BLaER1 treated with 17β-estradiol and CSF1 and Interleukin-3, amounts not matched to agents 10 nM and 100 nM (cell line): ENCODE results near the gene COL5A1.

Source experiments
- H3K27ac ChIP-seq, 11 experiments: shearing (Covaris generic); formaldehyde crosslinking; 2 replicates each; pipeline ENCODE4 v1.8.1; 2022
- H3K27me3 ChIP-seq, 11 experiments: shearing (Covaris generic); formaldehyde crosslinking; 2 replicates each; pipeline ENCODE4 v1.8.1; 2022
- H3K36me3 ChIP-seq, 11 experiments: shearing (Covaris generic); formaldehyde crosslinking; 2 replicates each; pipeline ENCODE4 v1.8.1; 2022
- H3K4me1 ChIP-seq, 10 experiments: shearing (Covaris generic); formaldehyde crosslinking; 2 replicates each; pipeline ENCODE4 v1.8.1; 2022
- H3K4me2 ChIP-seq, 11 experiments: shearing (Covaris generic); formaldehyde crosslinking; 2 replicates each; pipeline ENCODE4 v1.8.1; 2022
- H3K4me3 ChIP-seq, 10 experiments: shearing (Covaris generic); formaldehyde crosslinking; 2 replicates each; pipeline ENCODE4 v1.8.1; 2022
- H3K9ac ChIP-seq, 11 experiments: shearing (Covaris generic); formaldehyde crosslinking; 2 replicates each; pipeline ENCODE4 v1.8.1; 2022
- H3K9me3 ChIP-seq, 11 experiments: shearing (Covaris generic); formaldehyde crosslinking; replicated peaks in 1 of 11; 2 replicates each; pipeline ENCODE4 v1.8.1; 2022
- H4K20me1 ChIP-seq, 11 experiments: shearing (Covaris generic); formaldehyde crosslinking; 2 replicates each; pipeline ENCODE4 v1.8.1; 2022
- Cebpa-rat ChIP-seq, 11 experiments: shearing (Covaris generic); IDR thresholded peaks; 2 replicates each; pipeline ENCODE4 v1.8.1; 2022

Gene COL5A1

GRCh38 chr9:134783699-134784039 lies 142.1 kb downstream of the COL5A1 start:
- H3K9me3 ChIP-seq, result no peaks in the 10 kb centered on the region
- peaks cover 0 to 64% (median 0%) of the 10 kb centered on the region in 11 experiments; a peak in 7 of 22 replicates for H3K27me3 ChIP-seq
- peak overlapping the region; percentile 61 to 98 (median 76) for H3K4me2 ChIP-seq
- no peak overlapping the region for H3K4me3 ChIP-seq
- peaks cover 0 to 48% (median 13%) of the 10 kb centered on the region in 11 experiments; a peak in 8 of 22 replicates for H3K36me3 ChIP-seq
- no peak overlapping the region for H3K9ac ChIP-seq
- H4K20me1 ChIP-seq, result peaks cover 0 to 71% (median 46%) of the 10 kb centered on the region in 11 experiments; a peak in 15 of 22 replicates
- H3K4me1 ChIP-seq, result peaks cover 13 to 69% (median 56%) of the 10 kb centered on the region in 10 experiments
- no peak overlapping the region for H3K27ac ChIP-seq
- TF ChIP-seq Cebpa-rat (IDR thresholded peaks at IDR 0.05), result peak; percentile 26 to 95 (median 79); a peak in 17 of 22 replicates

GRCh38 chr9:134784577-134785305 lies 143.1 kb downstream of the COL5A1 start:
- H3K4me1 ChIP-seq, result peaks cover 13 to 58% (median 45%) of the 10 kb centered on the region in 10 experiments
- H3K9ac ChIP-seq, result no peak overlapping the region
- H3K27me3 ChIP-seq, result peaks cover 0 to 64% (median 0%) of the 10 kb centered on the region in 11 experiments; a peak in 7 of 22 replicates
- peaks cover 0 to 52% (median 13%) of the 10 kb centered on the region in 11 experiments; a peak in 8 of 22 replicates for H3K36me3 ChIP-seq
- H3K27ac ChIP-seq, result no peak overlapping the region
- H3K4me2 ChIP-seq, result peak overlapping the region in 3 of 11 experiments; percentile 13 to 98 (median 18); a peak in 3 of 22 replicates
- no peak overlapping the region for H3K4me3 ChIP-seq
- no peaks in the 10 kb centered on the region for H3K9me3 ChIP-seq
- peaks cover 0 to 60% (median 42%) of the 10 kb centered on the region in 11 experiments; a peak in 15 of 22 replicates for H4K20me1 ChIP-seq
- no peak for TF ChIP-seq Cebpa-rat (IDR thresholded peaks at IDR 0.05)

- peaks cover 0 to 58% (median 0%) of the 10 kb centered on the region in 11 experiments; a peak in 7 of 22 replicates for H3K27me3 ChIP-seq
- H3K9me3 ChIP-seq, result no peaks in the 10 kb centered on the region
- peaks cover 13 to 51% (median 38%) of the 10 kb centered on the region in 10 experiments for H3K4me1 ChIP-seq
- peaks cover 0 to 48% (median 8%) of the 10 kb centered on the region in 11 experiments; a peak in 7 of 22 replicates for H3K36me3 ChIP-seq
- TF ChIP-seq Cebpa-rat (IDR thresholded peaks at IDR 0.05), result no peak
- H3K9ac ChIP-seq, result no peak overlapping the region
- H3K27ac ChIP-seq, result no peak overlapping the region
- peaks cover 0 to 52% (median 36%) of the 10 kb centered on the region in 11 experiments; a peak in 15 of 22 replicates for H4K20me1 ChIP-seq
- peak overlapping the region in 1 of 11 experiments; percentile 18; a peak in 1 of 22 replicates for H3K4me2 ChIP-seq
- no peak overlapping the region for H3K4me3 ChIP-seq
These were observed 143.9 kb downstream of the COL5A1 start for GRCh38 chr9:134785325-134786108.

- Histone ChIP-seq H3K4me2 (no peak overlapping the region), H3K36me3 (peaks cover 0 to 55% (median 14%) of the 10 kb centered on the region in 11 experiments; a peak in 9 of 22 replicates), H3K4me3 (no peak overlapping the region), H3K27ac (no peak overlapping the region), H3K27me3 (peaks cover 0 to 41% (median 0%) of the 10 kb centered on the region in 11 experiments; a peak in 7 of 22 replicates), H3K9ac (no peak overlapping the region), H3K4me1 (peaks cover 10 to 27% (median 14%) of the 10 kb centered on the region in 10 experiments), H4K20me1 (peaks cover 0 to 31% (median 19%) of the 10 kb centered on the region in 11 experiments; a peak in 14 of 22 replicates), H3K9me3 (no peaks in the 10 kb centered on the region)
- TF ChIP-seq Cebpa-rat (IDR thresholded peaks at IDR 0.05), result no peak
These were observed 146.3 kb downstream of the COL5A1 start for GRCh38 chr9:134787601-134788531.

- H4K20me1 ChIP-seq, result peaks cover 0 to 25% (median 6%) of the 10 kb centered on the region in 11 experiments; a peak in 8 of 22 replicates
- H3K4me3 ChIP-seq, result no peak overlapping the region
- H3K9me3 ChIP-seq, result no peaks in the 10 kb centered on the region
- H3K4me2 ChIP-seq, result no peak overlapping the region
- H3K27me3 ChIP-seq, result peaks cover 0 to 28% (median 0%) of the 10 kb centered on the region in 11 experiments; a peak in 6 of 22 replicates
- peaks cover 0 to 59% (median 14%) of the 10 kb centered on the region in 11 experiments; a peak in 9 of 22 replicates for H3K36me3 ChIP-seq
- H3K9ac ChIP-seq, result no peak overlapping the region
- no peak for TF ChIP-seq Cebpa-rat (IDR thresholded peaks at IDR 0.05)
- peaks cover 0 to 14% (median 3%) of the 10 kb centered on the region in 10 experiments; a peak in 8 of 20 replicates for H3K4me1 ChIP-seq
- no peak overlapping the region for H3K27ac ChIP-seq
These were observed 147.6 kb downstream of the COL5A1 start for GRCh38 chr9:134789168-134789567.

- H3K4me3 ChIP-seq, result no peak overlapping the region
- H3K9me3 ChIP-seq, result no peaks in the 10 kb centered on the region
- H3K4me1 ChIP-seq, result no peaks in the 10 kb centered on the region
- peaks cover 0 to 20% (median 0%) of the 10 kb centered on the region in 11 experiments; a peak in 3 of 22 replicates for H4K20me1 ChIP-seq
- no peak for TF ChIP-seq Cebpa-rat (IDR thresholded peaks at IDR 0.05)
- H3K9ac ChIP-seq, result no peak overlapping the region
- H3K27me3 ChIP-seq, result peaks cover 0 to 14% (median 0%) of the 10 kb centered on the region in 11 experiments; a peak in 3 of 22 replicates
- H3K36me3 ChIP-seq, result peaks cover 0 to 61% (median 24%) of the 10 kb centered on the region in 11 experiments; a peak in 9 of 22 replicates
- no peak overlapping the region for H3K27ac ChIP-seq
- no peak overlapping the region for H3K4me2 ChIP-seq
These were observed 149.4 kb downstream of the COL5A1 start for GRCh38 chr9:134791009-134791408.

GRCh38 chr9:134792627-134793026 lies 151.0 kb downstream of the COL5A1 start:
- H3K4me1 ChIP-seq, result no peaks in the 10 kb centered on the region
- H4K20me1 ChIP-seq, result peaks cover 0 to 20% (median 0%) of the 10 kb centered on the region in 11 experiments; a peak in 3 of 22 replicates
- peaks cover 0 to 63% (median 39%) of the 10 kb centered on the region in 11 experiments; a peak in 9 of 22 replicates for H3K36me3 ChIP-seq
- peaks cover 0 to 6% (median 0%) of the 10 kb centered on the region in 11 experiments; a peak in 1 of 22 replicates for H3K27me3 ChIP-seq
- H3K9ac ChIP-seq, result no peak overlapping the region
- TF ChIP-seq Cebpa-rat (IDR thresholded peaks at IDR 0.05), result no peak
- no peak overlapping the region for H3K4me2 ChIP-seq
- no peak overlapping the region for H3K27ac ChIP-seq
- H3K4me3 ChIP-seq, result no peak overlapping the region
- H3K9me3 ChIP-seq, result no peaks in the 10 kb centered on the region
